HG03520 (cell line): ENCODE results near the gene NGEF.

Source experiments
- ATAC-seq: cut with Tn5 transposase; IDR thresholded peaks from one replicate; pipeline ENCODE4 v1.9.1; 2021; ENCODE audit warnings: mild to moderate bottlenecking, moderate library complexity; ENCODE audit not compliant: unreplicated experiment

NGEF gene

GRCh38 chr2:232850039-232850438, 163.0 kb downstream of the NGEF start:
- no peak for ATAC-seq

GRCh38 chr2:232846055-232846454, 167.0 kb downstream of the NGEF start:
- ATAC-seq, result no peak

GRCh38 chr2:232843834-232844233, 169.2 kb downstream of the NGEF start:
- no peak for ATAC-seq

GRCh38 chr2:232842689-232843088, 170.4 kb downstream of the NGEF start:
- no peak for ATAC-seq

- ATAC-seq, result no peak
These were observed 173.5 kb downstream of the NGEF start for GRCh38 chr2:232839411-232840079.

GRCh38 chr2:232838406-232838874, 174.6 kb downstream of the NGEF start:
- no peak for ATAC-seq

- ATAC-seq, result no peak
These were observed 176.1 kb downstream of the NGEF start for GRCh38 chr2:232836934-232837333.

- ATAC-seq, result no peak
These were observed 177.3 kb downstream of the NGEF start for GRCh38 chr2:232835687-232836208.

- ATAC-seq, result no peak
These were observed 179.2 kb downstream of the NGEF start for GRCh38 chr2:232833830-232834229.

GRCh38 chr2:232831496-232831895, 181.6 kb downstream of the NGEF start:
- no peak for ATAC-seq

GRCh38 chr2:232829988-232830387, 183.1 kb downstream of the NGEF start:
- ATAC-seq, result no peak
